ENCODE results near the gene FAM200C.

The FAM200C gene

DNA sequence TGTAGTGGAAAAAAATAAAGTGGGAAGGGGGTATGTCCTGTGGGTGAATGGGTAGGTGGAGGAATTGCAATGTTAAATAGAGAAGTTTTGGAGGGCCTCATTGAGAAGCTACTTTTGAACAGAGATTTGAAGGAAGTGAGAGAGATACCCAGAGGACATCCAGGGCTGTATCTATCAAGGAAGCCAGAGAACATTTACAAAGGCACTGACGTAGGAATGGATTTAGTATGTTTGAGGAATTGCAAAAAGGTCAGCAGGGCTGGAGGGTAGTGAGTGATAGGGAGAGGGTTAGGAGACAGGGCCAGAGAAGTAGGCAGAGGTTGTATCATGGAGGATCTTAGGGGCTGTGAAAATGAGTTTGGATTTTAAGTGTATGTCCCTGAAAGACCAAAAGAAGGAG, 35.7 kb upstream of the FAM200C start:
- TF ChIP-seq, protein P1, sequence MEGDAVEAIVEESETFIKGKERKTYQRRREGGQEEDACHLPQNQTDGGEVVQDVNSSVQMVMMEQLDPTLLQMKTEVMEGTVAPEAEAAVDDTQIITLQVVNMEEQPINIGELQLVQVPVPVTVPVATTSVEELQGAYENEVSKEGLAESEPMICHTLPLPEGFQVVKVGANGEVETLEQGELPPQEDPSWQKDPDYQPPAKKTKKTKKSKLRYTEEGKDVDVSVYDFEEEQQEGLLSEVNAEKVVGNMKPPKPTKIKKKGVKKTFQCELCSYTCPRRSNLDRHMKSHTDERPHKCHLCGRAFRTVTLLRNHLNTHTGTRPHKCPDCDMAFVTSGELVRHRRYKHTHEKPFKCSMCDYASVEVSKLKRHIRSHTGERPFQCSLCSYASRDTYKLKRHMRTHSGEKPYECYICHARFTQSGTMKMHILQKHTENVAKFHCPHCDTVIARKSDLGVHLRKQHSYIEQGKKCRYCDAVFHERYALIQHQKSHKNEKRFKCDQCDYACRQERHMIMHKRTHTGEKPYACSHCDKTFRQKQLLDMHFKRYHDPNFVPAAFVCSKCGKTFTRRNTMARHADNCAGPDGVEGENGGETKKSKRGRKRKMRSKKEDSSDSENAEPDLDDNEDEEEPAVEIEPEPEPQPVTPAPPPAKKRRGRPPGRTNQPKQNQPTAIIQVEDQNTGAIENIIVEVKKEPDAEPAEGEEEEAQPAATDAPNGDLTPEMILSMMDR (IDR thresholded peaks at IDR 0.05; ENCODE audit: insufficient read depth, missing control alignments), result no peak
- no peak for FAIRE-seq
- DNase-seq (ENCODE audit: insufficient read length, low spot score), result no peak

DNA sequence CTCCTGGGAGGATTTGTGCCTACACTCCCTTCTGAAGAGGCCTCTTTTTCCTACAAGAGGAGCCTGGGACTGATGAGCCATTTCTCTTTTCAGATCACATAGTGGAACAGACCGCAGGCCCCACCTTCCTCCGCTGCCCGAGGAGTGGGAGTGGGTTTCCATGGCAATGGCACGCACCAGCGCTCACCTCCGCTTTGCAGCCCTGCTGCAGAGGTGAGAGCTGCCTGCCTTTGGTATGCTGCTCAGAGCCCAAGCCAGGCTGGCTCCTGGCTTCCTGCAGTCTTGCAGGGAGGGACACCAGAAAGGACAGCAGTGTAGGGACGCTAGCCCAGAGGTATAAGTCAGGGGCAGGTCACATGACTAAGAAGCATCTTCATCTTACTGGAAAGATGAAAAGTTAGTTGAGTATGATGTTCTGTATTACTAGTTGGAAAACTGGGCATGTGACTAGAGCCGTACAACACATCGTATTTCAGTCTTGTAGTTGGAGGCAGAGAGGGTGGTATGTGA, 34.2 kb upstream of the FAM200C start:
- no peak for DNase-seq (ENCODE audit: insufficient read length, low spot score)
- no peak for FAIRE-seq
- TF ChIP-seq, protein P1 (IDR thresholded peaks at IDR 0.05; ENCODE audit: insufficient read depth, missing control alignments), result no peak

DNA sequence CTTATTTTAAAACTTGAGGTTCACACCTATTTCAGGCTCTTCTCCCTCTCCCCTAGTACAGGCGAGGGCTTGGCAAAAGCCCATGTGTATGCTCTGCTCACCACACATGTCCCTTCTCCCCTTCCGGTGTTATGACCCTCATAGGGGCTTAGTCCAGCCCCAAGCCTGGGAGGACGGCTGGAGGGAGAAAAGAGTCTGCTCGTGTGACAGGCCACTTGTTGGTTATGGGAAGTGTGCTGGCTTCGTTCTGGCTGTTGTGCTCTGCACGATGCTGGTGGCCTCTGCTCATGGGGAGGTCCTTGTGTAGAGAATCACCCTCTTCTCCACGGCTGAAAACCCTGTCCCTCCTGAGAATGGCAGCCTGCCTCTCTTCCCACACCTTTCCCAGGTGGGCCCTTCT, 32.9 kb upstream of the FAM200C start:
- TF ChIP-seq, protein P1 (IDR thresholded peaks at IDR 0.05; ENCODE audit: insufficient read depth, missing control alignments), result no peak
- FAIRE-seq (no peak), DNase-seq (ENCODE audit: insufficient read length, low spot score) (no peak)

DNA sequence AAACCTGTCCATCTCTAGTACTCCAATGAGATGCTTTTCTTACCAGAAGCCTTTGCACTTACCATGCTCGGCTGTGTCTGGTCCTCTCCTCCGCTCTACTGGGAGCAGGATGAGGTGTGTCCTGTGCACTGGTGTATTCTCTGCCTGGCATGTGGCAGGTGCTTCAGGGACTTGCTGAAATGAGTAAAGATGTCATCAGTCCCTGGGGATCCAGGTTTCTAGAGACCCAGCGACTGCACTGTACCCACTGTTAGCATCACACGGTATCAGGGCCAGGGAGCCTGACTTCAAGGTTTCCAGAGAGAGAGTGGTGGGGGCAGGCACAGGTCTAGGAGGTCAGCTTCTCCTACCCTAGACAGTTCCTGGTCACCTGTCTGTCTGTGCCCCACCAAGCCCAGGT, 32.3 kb upstream of the FAM200C start:
- TF ChIP-seq, protein P1 (IDR thresholded peaks at IDR 0.05; ENCODE audit: insufficient read depth, missing control alignments), result no peak
- FAIRE-seq (no peak), DNase-seq (ENCODE audit: insufficient read length, low spot score) (no peak)

DNA sequence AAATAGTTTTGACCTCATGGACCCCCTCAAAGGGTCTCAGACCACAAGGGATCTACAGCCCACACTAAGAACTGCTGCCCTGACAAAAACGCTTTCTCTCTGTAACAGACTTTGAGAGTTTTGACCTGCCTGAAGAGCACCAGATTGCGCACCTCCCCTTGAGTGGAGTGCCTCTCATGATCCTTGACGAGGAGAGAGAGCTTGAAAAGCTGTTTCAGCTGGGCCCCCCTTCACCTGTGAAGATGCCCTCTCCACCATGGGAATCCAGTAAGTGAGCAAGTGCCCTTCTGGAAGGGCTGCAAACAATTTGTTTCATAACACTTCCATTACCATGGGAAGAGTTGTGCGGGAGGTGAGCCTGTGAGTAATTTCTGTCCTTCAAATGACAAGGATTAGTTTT, 27.8 kb upstream of the FAM200C start:
- FAIRE-seq (no peak), DNase-seq (ENCODE audit: insufficient read length, low spot score) (no peak)
- TF ChIP-seq, protein P1 (IDR thresholded peaks at IDR 0.05; ENCODE audit: insufficient read depth, missing control alignments), result no peak

DNA sequence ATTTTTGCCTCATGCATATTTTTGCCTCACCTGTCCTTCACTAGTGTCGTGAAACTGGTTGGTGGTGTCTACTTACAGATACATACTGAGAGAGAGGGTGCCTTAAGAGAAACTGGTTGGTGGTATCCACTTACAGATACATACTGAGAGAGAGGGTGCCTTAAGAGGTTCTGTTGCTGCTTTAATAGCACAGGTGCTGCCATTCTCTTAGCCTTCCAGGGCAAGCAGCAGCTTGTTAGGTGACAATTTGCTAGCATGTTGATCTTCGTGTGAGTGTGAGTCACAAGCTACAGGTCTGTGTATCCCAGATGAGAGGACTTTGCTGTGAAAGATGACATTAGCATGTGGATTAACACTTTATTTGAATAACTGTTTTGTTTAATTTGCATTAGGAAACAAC, 23.2 kb upstream of the FAM200C start:
- FAIRE-seq, result no peak
- TF ChIP-seq, protein P1 (IDR thresholded peaks at IDR 0.05; ENCODE audit: insufficient read depth, missing control alignments), result no peak
- no peak for DNase-seq (ENCODE audit: insufficient read length, low spot score)

DNA sequence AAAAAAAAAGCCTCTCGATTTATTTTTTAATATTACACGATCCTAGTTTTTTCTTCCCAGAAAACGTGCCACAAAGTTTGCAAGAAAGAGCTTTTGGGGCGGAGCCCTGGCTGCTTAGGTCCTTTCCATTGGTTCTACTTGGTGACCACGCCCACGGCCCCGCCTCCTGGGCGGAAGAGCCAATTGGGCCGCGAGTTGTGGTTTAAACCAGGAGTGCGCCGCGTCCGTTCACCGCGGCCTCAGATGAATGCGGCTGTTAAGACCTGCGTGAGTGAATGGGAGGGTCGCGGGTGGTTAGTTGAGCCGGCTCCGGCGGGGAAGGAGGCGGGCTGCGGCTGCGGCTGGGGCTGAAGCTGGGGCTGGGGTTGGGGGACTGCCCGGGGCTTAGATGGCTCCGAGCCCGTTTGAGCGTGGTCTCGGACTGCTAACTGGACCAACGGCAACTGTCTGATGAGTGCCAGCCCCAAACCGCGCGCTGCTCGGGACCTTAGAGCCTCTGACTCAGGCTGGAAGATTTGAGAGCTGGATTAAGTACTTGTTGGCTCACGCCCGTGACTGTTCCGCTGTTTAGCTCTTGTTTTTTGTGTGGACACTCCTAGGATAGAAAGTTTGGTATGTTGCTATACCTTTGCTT, 21.9 kb upstream of the FAM200C start, which contains the start of gene PTTG1:
Gene PTTG1, plus strand, starts transcription at position 231 of the 634 bp plus-strand sequence. CDS start 458 bp downstream, outside the sequence.
- DNase-seq (ENCODE audit: insufficient read length, low spot score), result peak; percentile 41
- TF ChIP-seq, protein P1 (IDR thresholded peaks at IDR 0.05; ENCODE audit: insufficient read depth, missing control alignments), result no peak
- FAIRE-seq, result no peak
